ENCODE data around the gene OR13C8. TPM values are rescaled to one million over a fixed set of nuclear protein-coding genes. Genes with fewer than 3 reads are reported as not detected.
"Not testable (repeated sequence)": the region's sequence is repeated elsewhere in the genome, so short reads cannot be mapped to it uniquely, and the experiment has no call there.

OR13C8 gene
- polyA plus RNA-seq, 1 donor (not counting 4 experiments of a cell fraction or from before 2014, with no cell fraction given): not detected

DNA sequence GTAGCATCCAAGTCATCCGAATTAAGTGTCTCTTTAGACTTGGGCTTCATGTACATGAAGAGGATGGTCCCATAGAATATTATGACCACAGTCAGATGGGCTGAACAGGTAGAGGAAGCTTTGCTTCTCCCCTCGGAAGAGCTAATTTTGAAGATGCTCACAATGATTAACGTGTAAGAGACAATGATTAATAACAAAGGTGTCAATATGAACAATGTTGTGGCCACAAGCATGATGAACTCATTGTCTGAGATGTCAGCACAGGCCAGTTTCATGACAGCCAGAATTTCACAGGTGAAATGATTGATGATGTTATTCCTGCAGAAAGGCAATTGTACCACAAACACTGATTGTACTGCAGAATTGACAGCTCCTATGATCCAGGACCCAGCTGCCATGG is 35.8 kb downstream of the OR13C8 start:
- H3K4me2 ChIP-seq (ENCODE audit: control insufficient read depth, extremely low read depth, insufficient read depth, low read depth, low read length): no peak overlapping the region
- H3K9me1 ChIP-seq (ENCODE audit: control insufficient read depth, extremely low read depth, insufficient read depth, low read length): no peaks in the 10 kb centered on the region
- no peaks in the 10 kb centered on the region for H3K36me3 ChIP-seq (ENCODE audit: control insufficient read depth in 2 of 2, extremely low read depth in 1 of 2, insufficient read depth in 2 of 2, low read length in 2 of 2)
- no peak overlapping the region for H3K4me3 ChIP-seq (ENCODE audit: control insufficient read depth in 2 of 3, extremely low read depth in 1 of 3, insufficient read depth in 2 of 3, low read depth in 1 of 3, low read length in 3 of 3)
- H3K9ac ChIP-seq (ENCODE audit: control insufficient read depth, extremely low read depth, insufficient read depth, low read length): no peak overlapping the region
- no peak for TF ChIP-seq EZH2 (IDR thresholded peaks at IDR 0.05; ENCODE audit: low read length)
- TF ChIP-seq, protein P1, sequence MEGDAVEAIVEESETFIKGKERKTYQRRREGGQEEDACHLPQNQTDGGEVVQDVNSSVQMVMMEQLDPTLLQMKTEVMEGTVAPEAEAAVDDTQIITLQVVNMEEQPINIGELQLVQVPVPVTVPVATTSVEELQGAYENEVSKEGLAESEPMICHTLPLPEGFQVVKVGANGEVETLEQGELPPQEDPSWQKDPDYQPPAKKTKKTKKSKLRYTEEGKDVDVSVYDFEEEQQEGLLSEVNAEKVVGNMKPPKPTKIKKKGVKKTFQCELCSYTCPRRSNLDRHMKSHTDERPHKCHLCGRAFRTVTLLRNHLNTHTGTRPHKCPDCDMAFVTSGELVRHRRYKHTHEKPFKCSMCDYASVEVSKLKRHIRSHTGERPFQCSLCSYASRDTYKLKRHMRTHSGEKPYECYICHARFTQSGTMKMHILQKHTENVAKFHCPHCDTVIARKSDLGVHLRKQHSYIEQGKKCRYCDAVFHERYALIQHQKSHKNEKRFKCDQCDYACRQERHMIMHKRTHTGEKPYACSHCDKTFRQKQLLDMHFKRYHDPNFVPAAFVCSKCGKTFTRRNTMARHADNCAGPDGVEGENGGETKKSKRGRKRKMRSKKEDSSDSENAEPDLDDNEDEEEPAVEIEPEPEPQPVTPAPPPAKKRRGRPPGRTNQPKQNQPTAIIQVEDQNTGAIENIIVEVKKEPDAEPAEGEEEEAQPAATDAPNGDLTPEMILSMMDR (optimal IDR thresholded peaks at IDR 0.05 in 1 of 3, IDR thresholded peaks at IDR 0.05 in 1 of 3, conservative IDR thresholded peaks at IDR 0.05 in 1 of 3; ENCODE audit: extremely low read depth in 1 of 3, insufficient read depth in 2 of 3, low read length in 3 of 3): no peak
- dilution Hi-C loops (cut with MboI; ENCODE audit: extremely low pct_ligation_motif_present, low sequenced_read_pairs): no loop called here
- H3K27ac ChIP-seq (ENCODE audit: control insufficient read depth, insufficient read depth, low read length): no peak overlapping the region
- DNase-seq (ENCODE audit: low read depth, low spot score): no peak
- H4K20me1 ChIP-seq (ENCODE audit: control insufficient read depth, extremely low read depth, insufficient read depth, low read length): no peaks in the 10 kb centered on the region
- no peaks in the 10 kb centered on the region for H3K27me3 ChIP-seq (ENCODE audit: control insufficient read depth, extremely low read depth, insufficient read depth, low read length)
- H2AFZ ChIP-seq (ENCODE audit: control insufficient read depth, low read length): no peak overlapping the region
- FAIRE-seq: no peak
- H3K4me1 ChIP-seq (ENCODE audit: control insufficient read depth, extremely low read depth, insufficient read depth, low read length): no peaks in the 10 kb centered on the region
- H3K79me2 ChIP-seq (ENCODE audit: control insufficient read depth, insufficient read depth, low read length): no peaks in the 10 kb centered on the region
- no peaks in the 10 kb centered on the region for H3K9me3 ChIP-seq (ENCODE audit: control insufficient read depth, low read depth, low read length)

- H3K4me1 ChIP-seq (ENCODE audit: control insufficient read depth, extremely low read depth, insufficient read depth, low read length); H3K27ac ChIP-seq (ENCODE audit: control insufficient read depth, insufficient read depth, low read length); H3K9ac ChIP-seq (ENCODE audit: control insufficient read depth, extremely low read depth, insufficient read depth, low read length); H3K79me2 ChIP-seq (ENCODE audit: control insufficient read depth, insufficient read depth, low read length); FAIRE-seq; H2AFZ ChIP-seq (ENCODE audit: control insufficient read depth, low read length); H3K27me3 ChIP-seq (ENCODE audit: control insufficient read depth, extremely low read depth, insufficient read depth, low read length); H3K36me3 ChIP-seq (ENCODE audit: control insufficient read depth in 2 of 2, extremely low read depth in 1 of 2, insufficient read depth in 2 of 2, low read length in 2 of 2); H4K20me1 ChIP-seq (ENCODE audit: control insufficient read depth, extremely low read depth, insufficient read depth, low read length); H3K4me3 ChIP-seq (ENCODE audit: control insufficient read depth in 2 of 3, extremely low read depth in 1 of 3, insufficient read depth in 2 of 3, low read depth in 1 of 3, low read length in 3 of 3); DNase-seq (ENCODE audit: low read depth, low spot score); dilution Hi-C loops (cut with MboI; ENCODE audit: extremely low pct_ligation_motif_present, low sequenced_read_pairs); H3K9me3 ChIP-seq (ENCODE audit: control insufficient read depth, low read depth, low read length); H3K4me2 ChIP-seq (ENCODE audit: control insufficient read depth, extremely low read depth, insufficient read depth, low read depth, low read length); H3K9me1 ChIP-seq (ENCODE audit: control insufficient read depth, extremely low read depth, insufficient read depth, low read length): not testable (repeated sequence)
Observed at GRCh38 chr9:104605527-104605926, 36.6 kb downstream of the OR13C8 start, which contains the start of gene OR13C2. Gene OR13C2 (minus strand): TSS chr9:104605627. CDS start chr9:104605627, 0 bp downstream.

GRCh38 chr9:104606152-104606551 is 37.2 kb downstream of the OR13C8 start:
- FAIRE-seq: no peak
- H3K9me3 ChIP-seq (ENCODE audit: control insufficient read depth, low read depth, low read length): no peaks in the 10 kb centered on the region
- TF ChIP-seq, protein P1 (optimal IDR thresholded peaks at IDR 0.05 in 1 of 3, IDR thresholded peaks at IDR 0.05 in 1 of 3, conservative IDR thresholded peaks at IDR 0.05 in 1 of 3; ENCODE audit: extremely low read depth in 1 of 3, insufficient read depth in 2 of 3, low read length in 3 of 3): no peak
- no peak for TF ChIP-seq EZH2 (IDR thresholded peaks at IDR 0.05; ENCODE audit: low read length)

More at GRCh38 chr9:104606152-104606551, 37.2 kb downstream of the OR13C8 start:
- DNase-seq (ENCODE audit: low read depth, low spot score): no peak
- H3K36me3 ChIP-seq (ENCODE audit: control insufficient read depth in 2 of 2, extremely low read depth in 1 of 2, insufficient read depth in 2 of 2, low read length in 2 of 2): no peaks in the 10 kb centered on the region
- no peaks in the 10 kb centered on the region for H3K79me2 ChIP-seq (ENCODE audit: control insufficient read depth, insufficient read depth, low read length)
- no peaks in the 10 kb centered on the region for H3K4me1 ChIP-seq (ENCODE audit: control insufficient read depth, extremely low read depth, insufficient read depth, low read length)
- H3K27me3 ChIP-seq (ENCODE audit: control insufficient read depth, extremely low read depth, insufficient read depth, low read length): no peaks in the 10 kb centered on the region
- H3K4me3 ChIP-seq (ENCODE audit: control insufficient read depth in 2 of 3, extremely low read depth in 1 of 3, insufficient read depth in 2 of 3, low read depth in 1 of 3, low read length in 3 of 3): no peak overlapping the region
- H3K27ac ChIP-seq (ENCODE audit: control insufficient read depth, insufficient read depth, low read length): no peak overlapping the region
- dilution Hi-C loops (cut with MboI; ENCODE audit: extremely low pct_ligation_motif_present, low sequenced_read_pairs): no loop called here
- H3K9ac ChIP-seq (ENCODE audit: control insufficient read depth, extremely low read depth, insufficient read depth, low read length): no peak overlapping the region
- H3K9me1 ChIP-seq (ENCODE audit: control insufficient read depth, extremely low read depth, insufficient read depth, low read length): no peaks in the 10 kb centered on the region
- H2AFZ ChIP-seq (ENCODE audit: control insufficient read depth, low read length): no peak overlapping the region
- no peaks in the 10 kb centered on the region for H4K20me1 ChIP-seq (ENCODE audit: control insufficient read depth, extremely low read depth, insufficient read depth, low read length)
- no peak overlapping the region for H3K4me2 ChIP-seq (ENCODE audit: control insufficient read depth, extremely low read depth, insufficient read depth, low read depth, low read length)
